ENCODE data around the gene PACSIN3.

- TF ChIP-seq, protein P1, sequence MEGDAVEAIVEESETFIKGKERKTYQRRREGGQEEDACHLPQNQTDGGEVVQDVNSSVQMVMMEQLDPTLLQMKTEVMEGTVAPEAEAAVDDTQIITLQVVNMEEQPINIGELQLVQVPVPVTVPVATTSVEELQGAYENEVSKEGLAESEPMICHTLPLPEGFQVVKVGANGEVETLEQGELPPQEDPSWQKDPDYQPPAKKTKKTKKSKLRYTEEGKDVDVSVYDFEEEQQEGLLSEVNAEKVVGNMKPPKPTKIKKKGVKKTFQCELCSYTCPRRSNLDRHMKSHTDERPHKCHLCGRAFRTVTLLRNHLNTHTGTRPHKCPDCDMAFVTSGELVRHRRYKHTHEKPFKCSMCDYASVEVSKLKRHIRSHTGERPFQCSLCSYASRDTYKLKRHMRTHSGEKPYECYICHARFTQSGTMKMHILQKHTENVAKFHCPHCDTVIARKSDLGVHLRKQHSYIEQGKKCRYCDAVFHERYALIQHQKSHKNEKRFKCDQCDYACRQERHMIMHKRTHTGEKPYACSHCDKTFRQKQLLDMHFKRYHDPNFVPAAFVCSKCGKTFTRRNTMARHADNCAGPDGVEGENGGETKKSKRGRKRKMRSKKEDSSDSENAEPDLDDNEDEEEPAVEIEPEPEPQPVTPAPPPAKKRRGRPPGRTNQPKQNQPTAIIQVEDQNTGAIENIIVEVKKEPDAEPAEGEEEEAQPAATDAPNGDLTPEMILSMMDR (conservative IDR thresholded peaks at IDR 0.05) = no peak
- no peak for TF ChIP-seq ZFX (IDR thresholded peaks at IDR 0.05)
Measured at GRCh38 chr11:47171856-47172255, 14.4 kb downstream of the PACSIN3 start.
